ENCODE measurements around the gene RTN1.

Gene RTN1

DNA sequence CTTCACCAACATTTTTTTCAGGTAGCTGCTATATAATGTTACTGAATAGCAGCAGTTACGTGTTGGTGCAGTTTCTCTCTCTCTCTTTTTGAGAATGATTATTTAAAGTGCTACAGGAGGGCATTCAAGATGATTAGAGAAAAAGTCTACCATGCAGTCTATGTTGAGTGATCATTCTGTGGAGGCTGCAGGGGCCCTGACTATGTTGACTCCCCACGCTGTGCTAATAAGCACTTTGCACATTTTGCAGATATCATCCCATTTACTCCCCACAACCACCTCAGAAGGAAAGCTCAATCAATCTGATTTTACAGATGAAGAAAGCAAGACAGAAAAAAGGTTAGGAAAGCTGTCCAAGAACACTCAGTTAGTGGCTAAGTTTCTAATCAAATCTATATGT is 87.8 kb downstream of the RTN1 start:
- DNase-seq: no peak

DNA sequence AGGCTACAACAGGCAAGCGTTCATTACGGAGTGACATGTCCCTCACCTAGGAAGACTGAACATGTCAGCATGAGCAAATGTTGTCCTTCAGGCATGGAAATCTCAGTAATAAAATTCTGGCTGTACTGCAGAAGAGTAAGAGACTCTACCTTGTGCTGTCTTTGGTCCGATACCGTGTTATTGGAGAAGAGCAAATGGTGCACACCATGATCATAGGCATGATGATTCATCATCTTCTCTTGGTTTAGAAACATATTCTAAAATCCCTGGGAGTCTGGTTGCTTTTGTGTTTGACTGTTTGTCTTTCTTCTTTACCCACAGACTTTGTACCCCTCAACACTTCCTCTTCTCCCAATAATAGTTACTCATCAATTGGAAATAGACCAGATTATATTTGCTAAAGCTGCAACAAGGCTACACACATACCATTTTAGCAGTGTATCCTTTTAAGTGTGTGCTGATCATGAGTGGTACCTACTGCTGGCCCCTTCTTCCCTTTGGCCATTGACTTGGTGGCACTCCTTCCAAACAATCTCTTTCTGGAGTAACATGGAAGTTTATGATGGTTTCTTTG is 93.5 kb downstream of the RTN1 start:
- no peak for DNase-seq

DNA sequence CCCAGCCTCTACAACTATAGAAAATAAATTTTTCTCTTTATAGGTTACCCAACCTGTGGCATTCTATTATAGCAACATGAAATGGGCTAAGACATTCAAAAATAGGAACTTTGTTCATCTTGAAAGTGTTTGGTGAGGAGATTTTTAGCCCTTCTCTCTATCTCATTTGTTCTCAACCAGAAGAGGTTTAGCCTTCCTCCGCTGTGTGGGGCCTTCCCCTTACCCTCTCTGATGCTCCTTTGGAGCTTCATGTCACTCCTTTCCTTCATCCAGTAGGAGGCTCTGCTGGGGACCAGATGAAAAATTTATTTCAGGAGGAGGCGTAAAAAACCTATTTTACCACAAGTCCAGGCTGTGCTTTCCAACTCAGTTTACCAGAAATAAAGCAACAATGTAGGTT is 94.1 kb downstream of the RTN1 start:
- DNase-seq: no peak

DNA sequence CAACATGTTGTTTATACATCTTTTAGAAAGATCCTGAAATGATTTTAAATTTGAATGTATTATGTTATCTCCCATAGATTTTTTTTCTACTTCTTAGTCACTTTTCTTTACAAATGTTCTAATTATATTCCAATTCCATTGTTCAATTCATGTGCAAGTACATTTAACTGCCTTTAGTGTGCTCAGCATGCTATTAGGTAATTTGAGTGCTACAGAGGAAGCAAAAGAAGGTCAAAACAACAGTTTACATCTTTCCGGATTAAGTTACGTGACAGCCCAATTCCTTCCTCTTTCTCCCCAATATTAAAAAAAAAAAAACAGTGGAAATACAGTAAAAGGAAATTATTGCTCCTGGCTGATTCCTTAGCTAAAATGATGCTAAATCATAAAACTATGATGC is 98.3 kb downstream of the RTN1 start:
- DNase-seq: no peak

DNA sequence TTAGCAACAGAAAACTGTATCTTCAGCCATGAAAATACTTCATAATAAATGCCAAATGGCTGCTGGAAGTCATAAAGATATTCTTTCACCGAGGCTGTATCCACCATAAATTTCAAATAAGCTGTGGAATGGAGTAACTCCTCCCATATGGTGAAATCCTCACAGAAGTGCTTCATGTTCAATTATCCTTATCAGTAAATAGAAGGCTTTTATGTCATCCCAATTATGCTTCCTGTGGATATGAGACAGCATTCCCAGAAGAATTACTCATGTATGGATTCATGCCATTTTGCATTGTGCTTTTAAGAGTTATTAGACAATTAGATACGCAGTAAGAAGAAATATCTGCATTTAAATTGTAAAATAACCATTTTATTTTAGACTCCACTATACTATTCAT is 99.0 kb downstream of the RTN1 start:
- DNase-seq: no peak

DNA sequence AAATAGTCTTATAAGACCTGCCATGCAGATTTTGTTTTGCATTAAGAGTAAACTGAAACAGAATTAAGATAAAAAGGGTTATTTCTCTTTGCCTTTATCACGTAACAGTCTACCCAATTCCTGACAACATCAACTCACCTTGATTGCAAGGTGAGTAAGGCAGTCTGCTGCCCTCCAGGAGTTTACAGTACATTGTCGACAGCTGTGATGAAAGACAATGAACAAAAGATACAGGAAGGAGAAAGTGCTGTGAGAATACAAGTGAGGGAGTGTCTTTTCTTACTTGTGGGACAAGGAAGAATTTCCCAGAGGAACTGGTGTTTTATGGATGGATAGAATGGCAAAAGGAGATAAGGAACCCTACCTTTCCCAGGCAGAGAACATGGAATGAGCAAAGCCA is 101.0 kb downstream of the RTN1 start:
- no peak for DNase-seq

DNA sequence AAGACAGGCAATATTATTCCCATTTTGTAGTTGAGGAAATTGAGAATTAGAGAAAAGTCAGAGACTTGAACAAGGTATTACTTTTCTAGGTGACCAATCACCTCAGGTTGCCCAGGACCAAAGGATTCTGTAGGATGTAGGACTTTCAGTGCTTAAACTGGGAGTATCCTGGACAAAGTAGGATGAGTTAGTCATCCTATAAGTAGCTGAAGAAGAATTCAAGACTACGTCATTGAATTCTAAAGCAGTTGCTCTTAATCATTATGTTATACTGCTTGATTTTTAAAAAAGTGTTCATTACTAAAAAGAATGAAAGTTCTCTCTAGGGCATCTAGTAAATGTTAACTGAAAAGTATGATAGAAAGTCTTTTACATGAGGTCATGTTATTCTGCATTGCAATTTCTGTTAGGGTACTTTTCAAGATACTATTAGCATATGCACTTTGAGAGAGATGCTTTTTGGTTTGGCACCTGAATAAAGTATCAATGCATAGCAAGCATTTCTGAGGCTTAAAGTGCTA is 101.7 kb downstream of the RTN1 start:
- no peak for DNase-seq

DNA sequence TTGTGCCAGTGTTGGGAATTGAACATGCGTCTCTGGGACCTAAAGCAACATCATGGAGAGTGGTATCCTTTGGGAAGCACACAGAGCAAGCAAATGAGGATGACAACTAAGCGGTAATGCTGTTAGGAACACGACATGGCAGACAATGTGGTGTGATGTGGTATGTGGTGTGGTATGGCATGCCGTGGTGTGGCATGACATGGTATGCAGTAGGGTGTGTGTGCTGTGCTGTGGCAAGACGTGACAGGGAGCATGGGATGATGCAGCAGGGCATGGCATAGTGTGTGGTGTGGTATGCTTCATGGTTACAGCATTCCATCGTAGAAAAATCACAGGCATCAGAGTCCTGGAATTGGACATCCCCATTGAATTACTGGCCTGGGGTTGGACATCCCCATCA is 108.7 kb downstream of the RTN1 start:
- no peak for DNase-seq

DNA sequence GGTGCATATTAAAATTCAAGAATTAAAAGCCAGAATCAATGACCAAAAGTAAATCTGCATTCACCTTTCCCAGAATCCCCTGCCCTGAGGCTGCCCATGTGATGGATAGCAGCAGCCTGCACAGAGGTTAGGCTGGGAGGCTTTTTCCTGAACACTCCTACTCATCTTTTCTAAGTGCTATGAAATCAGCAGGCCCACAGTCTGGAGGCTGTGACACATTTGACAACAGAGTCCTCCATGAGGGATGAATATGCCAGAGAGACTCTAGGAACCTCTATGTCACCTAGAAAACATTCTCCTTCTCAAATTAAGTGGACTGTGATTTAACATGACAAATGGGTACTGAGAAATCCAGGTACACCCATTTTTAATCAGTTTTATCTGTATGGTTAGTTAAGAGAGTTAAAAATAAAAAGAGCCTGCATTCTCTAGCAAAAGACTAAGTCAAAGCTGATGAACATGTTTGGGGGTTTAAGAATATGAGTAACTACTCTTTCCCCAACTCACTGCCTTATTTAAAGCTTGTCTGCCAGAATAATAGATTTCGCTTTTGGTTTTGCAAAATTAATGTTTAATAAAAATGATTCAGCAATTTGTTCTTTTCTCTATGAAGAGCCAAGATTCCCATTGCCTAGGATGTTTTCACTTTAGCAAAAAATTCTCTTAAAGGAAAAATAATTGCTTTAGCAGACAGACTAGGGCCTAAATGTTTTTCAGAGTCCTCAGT is 115.0 kb downstream of the RTN1 start:
- DNase-seq: no peak

DNA sequence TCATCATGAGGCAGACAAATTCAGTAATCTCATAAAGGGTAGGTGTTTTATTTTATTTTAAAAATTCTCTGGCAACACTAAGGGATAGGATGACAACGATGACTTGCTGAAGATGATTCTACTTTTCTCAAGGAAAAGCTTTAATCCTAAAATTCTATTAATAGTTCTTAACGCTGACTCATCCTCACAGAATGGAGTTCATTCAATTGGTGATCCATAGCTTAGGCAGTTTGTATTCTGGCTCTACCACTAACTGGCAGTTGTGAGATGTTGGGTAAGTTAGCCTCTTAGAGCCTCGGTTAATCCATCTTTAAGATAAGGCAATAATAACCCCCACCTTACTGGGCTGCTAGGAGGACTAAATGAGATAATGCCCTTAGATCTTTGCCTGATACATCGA is 116.3 kb downstream of the RTN1 start:
- no peak for DNase-seq

DNA sequence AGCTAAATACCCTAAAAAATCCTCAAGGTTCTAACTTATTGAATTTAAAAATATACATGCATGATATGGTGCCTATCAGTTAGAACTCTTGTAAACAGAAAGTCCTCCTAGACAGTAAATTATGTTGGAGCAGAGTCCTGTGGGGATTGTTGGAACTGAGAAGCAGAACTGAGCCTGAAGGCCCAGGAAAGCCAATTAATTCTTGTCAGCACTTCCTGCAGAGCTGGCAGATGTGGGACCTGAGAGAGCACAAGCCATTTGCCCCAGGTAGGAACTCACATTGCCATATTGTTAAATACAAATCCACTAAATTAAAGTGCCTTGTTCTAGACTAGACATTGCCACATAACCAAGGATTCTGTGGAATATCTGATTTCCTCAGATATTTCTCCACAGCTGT is 117.1 kb downstream of the RTN1 start:
- no peak for DNase-seq

DNA sequence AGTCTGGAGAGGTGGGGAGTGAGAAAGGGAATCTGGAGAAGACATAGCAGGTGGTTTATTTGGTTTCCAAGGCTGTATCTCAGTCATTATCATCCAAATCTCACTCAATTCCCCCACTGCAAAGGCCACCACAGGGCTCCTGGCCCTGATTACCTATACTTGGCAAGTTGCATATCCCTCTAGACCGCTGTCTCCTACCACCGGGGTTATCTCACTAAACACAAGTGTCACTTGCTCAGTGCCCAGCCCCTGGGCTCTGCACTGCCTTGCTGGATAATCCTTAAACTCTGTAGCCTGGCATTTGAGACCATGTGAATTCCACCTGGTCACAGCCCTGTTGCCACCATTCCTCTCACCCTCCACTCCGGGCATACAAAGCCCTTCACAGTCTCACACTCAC is 119.0 kb downstream of the RTN1 start:
- no peak for DNase-seq

DNA sequence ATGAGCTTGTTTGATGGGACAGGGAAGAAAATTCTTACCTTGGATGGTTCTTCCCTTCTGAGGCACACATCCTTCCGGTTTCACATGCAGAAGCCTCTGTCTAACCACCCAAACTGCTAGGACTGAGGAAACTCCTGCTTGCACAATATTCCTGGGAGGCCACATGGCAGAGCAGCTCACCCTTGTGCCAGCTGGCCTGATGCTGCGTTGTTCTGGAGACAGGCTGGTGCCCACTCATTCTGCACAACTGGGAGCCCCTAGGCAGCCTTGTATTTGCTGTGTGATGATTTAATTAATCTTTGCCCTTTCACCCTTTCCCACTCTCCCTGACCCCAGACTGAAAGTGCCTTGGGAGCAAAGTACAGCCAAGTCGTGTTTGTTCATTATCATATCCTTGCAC is 130.8 kb downstream of the RTN1 start:
- no peak for DNase-seq

DNA sequence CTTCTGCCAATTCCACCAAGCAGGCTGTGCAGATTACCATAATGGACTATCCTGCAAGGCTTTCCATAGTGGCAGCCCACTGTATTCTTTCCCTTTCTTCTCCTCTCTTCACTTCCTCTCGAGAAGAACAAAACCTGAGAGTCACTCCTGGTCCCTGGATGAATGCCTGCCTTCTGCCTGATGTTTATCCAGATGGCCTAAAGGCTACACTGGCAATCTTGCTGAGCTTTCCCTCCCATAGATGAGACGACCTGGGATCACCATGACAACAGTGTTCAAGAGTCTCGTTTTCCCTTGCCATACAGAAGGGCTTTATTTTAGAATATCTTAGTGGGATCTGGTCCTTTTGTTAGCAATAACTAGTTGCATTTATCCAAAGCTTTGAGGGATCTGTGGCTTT is 142.3 kb downstream of the RTN1 start:
- DNase-seq: no peak

DNA sequence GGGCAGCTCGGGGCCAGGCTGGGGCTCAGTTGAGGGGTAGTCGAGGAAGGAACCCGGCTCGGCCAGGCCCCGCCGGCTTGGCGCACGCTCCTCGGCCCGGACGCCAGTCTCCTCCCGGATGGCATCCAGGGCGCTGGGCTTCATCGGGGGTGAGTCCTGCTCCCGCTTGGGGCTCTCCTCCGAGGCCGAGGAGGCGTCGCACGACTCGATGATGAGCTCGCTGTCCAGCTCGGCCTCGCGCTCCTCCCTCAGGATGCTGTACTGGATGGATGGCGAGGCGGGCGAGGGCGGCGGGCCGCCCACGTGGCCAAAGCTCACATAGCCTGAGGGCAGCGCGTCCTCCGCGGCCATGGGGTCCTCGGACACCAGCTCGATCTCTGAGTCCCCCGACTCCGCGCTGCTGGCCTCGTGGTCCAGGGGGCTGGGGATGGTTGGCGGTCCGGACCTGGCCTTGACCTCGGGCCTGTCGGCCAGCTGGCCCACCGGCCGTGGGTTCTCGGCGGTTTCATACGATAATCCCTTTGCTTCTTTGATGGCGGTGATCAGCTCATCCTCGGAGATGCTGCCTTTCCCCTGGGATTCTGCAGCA is 143.4 kb downstream of the RTN1 start:
- DNase-seq: no peak

DNA sequence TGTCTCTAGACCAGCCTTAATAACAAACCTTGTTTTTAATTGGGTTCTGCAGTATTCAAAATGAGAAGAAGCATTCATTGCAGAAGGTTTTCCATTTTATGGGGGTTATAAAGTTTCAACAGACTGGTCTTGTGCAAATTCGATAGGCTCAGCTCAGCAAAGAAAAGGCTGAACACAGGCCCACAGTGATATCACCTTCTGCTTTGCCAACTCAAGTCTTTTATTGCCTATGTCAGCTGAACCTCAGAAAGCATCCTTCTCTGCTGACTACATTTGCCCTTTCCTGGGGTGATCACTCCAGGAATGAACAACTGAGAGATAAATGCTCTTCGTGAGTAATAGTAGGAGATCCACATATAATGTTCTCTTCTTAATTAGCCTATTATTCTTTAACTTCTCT is 159.5 kb downstream of the RTN1 start:
- DNase-seq: no peak

DNA sequence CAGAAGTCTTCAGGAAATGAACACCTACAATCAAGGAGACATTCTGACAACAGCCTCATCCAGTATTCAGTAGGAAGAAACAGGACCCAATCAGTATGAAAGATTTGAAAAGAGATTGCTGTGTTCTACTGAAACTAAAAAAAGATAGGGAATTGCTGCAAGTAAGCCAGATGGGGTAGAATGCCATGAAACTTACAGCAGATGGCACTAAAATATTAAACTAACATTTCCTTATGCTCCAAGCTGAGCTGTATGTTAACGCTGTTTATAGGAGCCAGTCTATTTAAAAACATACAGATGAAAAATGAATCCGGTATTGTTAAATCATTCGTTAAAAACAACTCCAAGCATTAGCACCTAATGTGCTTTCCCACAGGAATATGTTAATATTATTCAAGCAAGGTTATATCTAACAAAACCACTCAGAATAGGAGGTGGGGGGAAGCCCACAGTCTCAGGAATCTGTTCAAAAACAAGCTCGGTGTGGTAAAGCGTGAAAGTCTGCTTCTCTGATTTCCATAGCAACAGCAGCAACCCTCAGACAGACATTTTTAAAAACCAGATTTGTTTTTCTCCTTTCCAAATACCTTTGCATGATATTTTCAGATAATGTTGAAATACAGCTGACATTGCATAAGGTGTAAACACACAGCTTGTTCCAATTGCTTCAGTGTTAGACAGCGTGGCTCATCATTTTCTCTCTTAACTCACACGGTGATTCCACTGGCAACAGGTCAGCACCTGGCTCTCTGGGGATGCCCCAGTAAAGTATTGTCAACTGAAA is 162.6 kb downstream of the RTN1 start:
- no peak for DNase-seq

DNA sequence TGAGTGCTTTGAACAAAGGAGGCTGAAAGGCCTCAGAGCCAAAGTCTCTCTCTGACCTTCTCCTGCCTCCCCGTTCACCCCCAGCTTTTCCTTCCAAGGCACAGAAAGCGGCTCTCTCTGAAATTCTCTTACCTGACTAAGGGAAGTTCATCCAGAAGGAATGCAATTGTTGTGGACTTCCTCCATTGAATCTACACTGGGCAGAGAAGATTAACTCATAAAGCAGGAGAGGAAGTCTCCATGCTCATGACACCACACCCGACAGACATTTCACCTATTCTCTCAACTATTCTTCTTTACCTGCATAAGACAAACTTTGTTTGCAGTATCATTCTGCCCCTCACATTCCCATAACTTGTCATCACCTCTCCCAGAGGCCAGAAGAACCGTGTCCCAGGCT is 164.7 kb downstream of the RTN1 start:
- DNase-seq: no peak

DNA sequence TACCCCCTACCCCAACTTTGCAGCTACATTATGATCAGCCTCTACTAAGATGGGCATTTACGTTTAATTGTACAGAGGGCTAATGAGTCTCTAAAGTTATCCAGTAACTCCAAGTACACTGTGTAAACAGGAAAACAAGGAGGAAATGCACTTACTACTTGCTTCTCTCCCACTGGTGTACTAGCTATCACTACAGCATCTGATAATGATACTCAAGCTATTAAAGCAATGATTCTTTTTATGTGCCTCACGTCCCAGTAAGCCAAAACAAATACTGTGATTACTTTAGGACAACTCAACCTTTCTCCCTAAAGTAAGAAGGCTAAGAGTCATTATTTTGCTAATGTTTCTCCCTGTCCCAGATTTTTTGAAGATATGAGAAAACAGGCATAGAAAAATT is 165.3 kb downstream of the RTN1 start:
- DNase-seq: no peak

DNA sequence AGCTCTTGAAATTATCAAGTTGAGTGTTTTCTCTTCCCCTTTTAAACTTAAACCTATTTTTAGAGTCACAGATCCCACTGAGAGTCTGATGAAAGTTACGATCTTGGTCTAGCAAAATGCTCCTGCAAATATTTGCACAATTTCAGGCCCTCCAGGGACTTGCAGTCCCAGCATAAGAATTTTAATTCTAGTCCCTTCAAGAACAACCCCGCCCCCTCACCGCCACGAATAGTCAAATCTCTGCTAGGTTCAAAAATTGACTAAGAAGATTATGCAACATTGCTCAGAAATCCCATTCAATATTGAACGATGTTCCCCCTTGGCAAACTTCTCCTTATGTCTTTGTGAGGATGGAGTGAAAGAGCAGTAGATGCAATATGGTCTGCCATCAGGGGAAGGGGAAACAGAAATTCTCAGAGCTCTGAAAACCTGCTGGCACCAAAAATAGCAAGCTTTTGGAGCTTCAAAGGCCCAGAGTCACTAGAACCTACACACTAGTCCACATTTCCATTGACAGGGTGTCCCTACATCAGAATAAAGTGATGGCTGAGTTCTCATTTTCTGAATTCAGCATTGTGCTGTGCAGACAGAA is 166.4 kb downstream of the RTN1 start:
- no peak for DNase-seq

DNA sequence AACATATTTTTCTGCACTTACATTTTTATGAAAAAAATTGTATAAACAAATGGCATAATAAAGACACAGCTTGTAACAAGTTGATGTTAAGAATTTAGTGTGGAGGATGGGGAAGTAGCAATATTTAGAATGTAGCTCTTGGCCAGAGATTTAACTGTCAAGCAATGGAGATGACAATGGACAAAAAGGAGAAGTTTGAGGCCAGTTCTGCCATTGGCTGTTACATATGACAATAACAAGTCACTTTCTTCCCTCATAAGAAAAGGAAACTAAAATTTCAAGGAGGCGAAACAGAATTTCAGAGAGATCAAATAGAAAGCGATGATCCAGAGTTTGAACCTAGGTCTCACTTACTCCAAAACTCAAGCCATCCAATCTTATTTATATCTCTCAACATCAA is 171.1 kb downstream of the RTN1 start:
- DNase-seq: no peak

DNA sequence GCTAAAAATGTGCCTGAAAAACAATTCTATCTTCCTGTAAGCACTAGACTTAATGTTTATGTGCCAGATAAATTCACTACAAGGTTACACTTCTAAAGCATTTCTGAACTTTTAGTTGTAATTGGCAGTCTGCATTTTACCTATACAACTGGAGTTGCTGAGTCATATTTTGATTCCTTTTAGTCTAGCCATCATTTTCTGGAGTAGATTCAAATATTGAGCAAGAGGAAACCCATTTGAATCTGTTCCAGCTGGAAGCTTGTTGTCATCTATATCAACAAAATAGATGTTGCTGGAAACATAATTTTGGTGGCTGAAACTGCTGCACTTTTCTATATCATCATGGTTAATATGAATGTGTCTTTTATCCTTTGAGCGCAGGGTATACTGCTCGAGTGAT is 171.8 kb downstream of the RTN1 start:
- peak; percentile 6 for DNase-seq

DNA sequence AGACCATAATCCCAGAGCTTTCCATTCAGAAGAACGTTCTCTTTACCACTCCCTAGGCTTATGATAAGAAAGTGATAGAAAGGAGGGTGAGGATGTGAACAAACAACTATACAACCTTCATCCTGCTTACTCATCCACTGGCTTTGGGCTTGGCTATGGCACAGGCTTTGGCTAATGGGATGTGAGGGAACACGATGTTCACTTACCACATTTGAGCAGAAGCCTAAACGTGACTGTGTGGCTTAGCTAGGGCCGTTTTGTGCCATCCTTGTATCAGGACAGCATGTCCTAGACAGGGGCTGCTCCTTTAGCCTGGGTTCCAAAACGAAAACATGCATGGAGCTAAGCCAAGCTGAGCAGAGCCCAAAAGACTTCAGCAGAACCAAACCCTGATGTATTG is 175.4 kb downstream of the RTN1 start:
- DNase-seq: no peak
